ENCODE measurements around the gene NPBWR2.

NPBWR2 gene

GRCh38 chr20:64103871-64104666 lies 3.3 kb downstream of the NPBWR2 start:
- ATAC-seq = no peak
- Mint-ChIP-seq H3K4me1 (peaks cover 20% of the 10 kb centered on the region), H3K9me3 (no peaks in the 10 kb centered on the region), H3K4me3 (no peak overlapping the region), H3K27ac (no peak overlapping the region), H3K36me3 (no peaks in the 10 kb centered on the region)
- peak; percentile 1 to 41 for DNase-seq (ENCODE audit: low spot score in 2 of 2)

- peak in 1 of 2 donors; percentile 1 for DNase-seq (ENCODE audit: low spot score in 2 of 2)
- peak overlapping the region; percentile 61 for H3K4me3 Mint-ChIP-seq
- ATAC-seq = no peak
- H3K36me3 Mint-ChIP-seq = no peaks in the 10 kb centered on the region
- peaks cover 15% of the 10 kb centered on the region for H3K4me1 Mint-ChIP-seq
- no peaks in the 10 kb centered on the region for H3K9me3 Mint-ChIP-seq
- H3K27ac Mint-ChIP-seq = no peak overlapping the region
These were observed 4.6 kb downstream of the NPBWR2 start for GRCh38 chr20:64102647-64103354.

GRCh38 chr20:64101731-64102621 lies 5.4 kb downstream of the NPBWR2 start:
- H3K36me3 Mint-ChIP-seq = no peaks in the 10 kb centered on the region

GRCh38 chr20:64100946-64101688 lies 6.2 kb downstream of the NPBWR2 start:
- H3K4me1 Mint-ChIP-seq = peaks cover 14% of the 10 kb centered on the region
- H3K27ac Mint-ChIP-seq = no peak overlapping the region
- no peak for DNase-seq (ENCODE audit: low spot score in 2 of 2)
- ATAC-seq = no peak
- no peaks in the 10 kb centered on the region for H3K36me3 Mint-ChIP-seq
- no peaks in the 10 kb centered on the region for H3K9me3 Mint-ChIP-seq
- H3K4me3 Mint-ChIP-seq = peak overlapping the region; percentile 61

More at GRCh38 chr20:64101731-64102621, 5.4 kb downstream of the NPBWR2 start:
- Mint-ChIP-seq H3K27ac (no peak overlapping the region), H3K9me3 (no peaks in the 10 kb centered on the region), H3K4me1 (peaks cover 14% of the 10 kb centered on the region), H3K4me3 (peak overlapping the region; percentile 61)
- peak; percentile 79 for ATAC-seq
- DNase-seq (ENCODE audit: low spot score in 2 of 2) = peak; percentile 72 to 86

GRCh38 chr20:64100566-64100888 lies 6.8 kb downstream of the NPBWR2 start:
- Mint-ChIP-seq H3K4me1 (peaks cover 14% of the 10 kb centered on the region), H3K27ac (no peak overlapping the region), H3K36me3 (no peaks in the 10 kb centered on the region), H3K9me3 (no peaks in the 10 kb centered on the region), H3K4me3 (no peak overlapping the region)
- no peak for DNase-seq (ENCODE audit: low spot score in 2 of 2)
- no peak for ATAC-seq

- H3K4me1 Mint-ChIP-seq = peaks cover 14% of the 10 kb centered on the region
- peak; percentile 15 for ATAC-seq
- no peak overlapping the region for H3K4me3 Mint-ChIP-seq
- H3K27ac Mint-ChIP-seq = no peak overlapping the region
- H3K9me3 Mint-ChIP-seq = no peaks in the 10 kb centered on the region
- no peak for DNase-seq (ENCODE audit: low spot score in 2 of 2)
- H3K36me3 Mint-ChIP-seq = no peaks in the 10 kb centered on the region
These were observed 7.3 kb downstream of the NPBWR2 start for GRCh38 chr20:64099880-64100565.

- DNase-seq (ENCODE audit: low spot score in 2 of 2) = no peak
- H3K27ac Mint-ChIP-seq = no peak overlapping the region
- no peak for ATAC-seq
- no peaks in the 10 kb centered on the region for H3K36me3 Mint-ChIP-seq
- peaks cover 14% of the 10 kb centered on the region for H3K4me1 Mint-ChIP-seq
- H3K9me3 Mint-ChIP-seq = no peaks in the 10 kb centered on the region
- H3K4me3 Mint-ChIP-seq = no peak overlapping the region
These were observed 8.1 kb downstream of the NPBWR2 start for GRCh38 chr20:64099086-64099786.

- Mint-ChIP-seq H3K9me3 (no peaks in the 10 kb centered on the region), H3K4me3 (no peak overlapping the region), H3K27ac (no peak overlapping the region), H3K36me3 (no peaks in the 10 kb centered on the region), H3K4me1 (peaks cover 14% of the 10 kb centered on the region)
- ATAC-seq (no peak), DNase-seq (ENCODE audit: low spot score in 2 of 2) (no peak)
These were observed 8.8 kb downstream of the NPBWR2 start for GRCh38 chr20:64098471-64099013.

- Mint-ChIP-seq H3K36me3 (no peaks in the 10 kb centered on the region), H3K4me3 (no peak overlapping the region), H3K9me3 (no peaks in the 10 kb centered on the region), H3K27ac (no peak overlapping the region), H3K4me1 (peaks cover 10% of the 10 kb centered on the region)
- ATAC-seq (no peak), DNase-seq (ENCODE audit: low spot score in 2 of 2) (no peak)
These were observed 10.8 kb downstream of the NPBWR2 start for GRCh38 chr20:64096535-64096934.

GRCh38 chr20:64095927-64096326 lies 11.4 kb downstream of the NPBWR2 start:
- Mint-ChIP-seq H3K36me3 (no peaks in the 10 kb centered on the region), H3K4me1 (peaks cover 6% of the 10 kb centered on the region), H3K4me3 (no peak overlapping the region), H3K27ac (no peak overlapping the region), H3K9me3 (no peaks in the 10 kb centered on the region)
- DNase-seq (ENCODE audit: low spot score in 2 of 2) (no peak), ATAC-seq (no peak)

- Mint-ChIP-seq H3K27ac (no peak overlapping the region), H3K9me3 (no peaks in the 10 kb centered on the region), H3K4me1 (peaks cover 6% of the 10 kb centered on the region), H3K36me3 (no peaks in the 10 kb centered on the region), H3K4me3 (no peak overlapping the region)
- no peak for DNase-seq (ENCODE audit: low spot score in 2 of 2)
- no peak for ATAC-seq
These were observed 11.9 kb downstream of the NPBWR2 start for GRCh38 chr20:64095455-64095854.

GRCh38 chr20:64093013-64093503 lies 14.3 kb downstream of the NPBWR2 start:
- Mint-ChIP-seq H3K9me3 (no peaks in the 10 kb centered on the region), H3K27ac (no peak overlapping the region), H3K36me3 (no peaks in the 10 kb centered on the region), H3K4me3 (no peak overlapping the region), H3K4me1 (peaks cover 6% of the 10 kb centered on the region)
- DNase-seq (ENCODE audit: low spot score in 2 of 2) (no peak), ATAC-seq (no peak)

- H3K4me1 Mint-ChIP-seq = peaks cover 6% of the 10 kb centered on the region
- no peaks in the 10 kb centered on the region for H3K9me3 Mint-ChIP-seq
- no peak overlapping the region for H3K27ac Mint-ChIP-seq
- no peak for DNase-seq (ENCODE audit: low spot score in 2 of 2)
- no peak overlapping the region for H3K4me3 Mint-ChIP-seq
- peak; percentile 12 for ATAC-seq
- no peaks in the 10 kb centered on the region for H3K36me3 Mint-ChIP-seq
These were observed 14.9 kb downstream of the NPBWR2 start for GRCh38 chr20:64092258-64093012.

Data from stimulated activated effector memory CD8-positive, alpha-beta T cell treated with anti-CD3 and anti-CD28 coated beads, Interleukin-12 subunit alpha, Interleukin-12 subunit beta, amount 100 ng/mL, for 72 hours (primary cell).